B cell (primary cell): ENCODE data around the gene PLXNA3.

Experiments used
- EZH2 ChIP-seq: IDR thresholded peaks from 2 replicates; pipeline ENCODE4 v1.6.1; 2012; ENCODE audit warnings: borderline replicate concordance, low read depth, mild to moderate bottlenecking, moderate library complexity, low read length; ENCODE audit not compliant: insufficient read depth, poor library complexity, severe bottlenecking
- TF ChIP-seq, protein P1 (sequence below): fragments of 200-600 bp; IDR thresholded peaks from one replicate; pipeline ENCODE4 v1.8.0; 2022; ENCODE audit warnings: antibody characterized with exemption, mild to moderate bottlenecking

DNA sequence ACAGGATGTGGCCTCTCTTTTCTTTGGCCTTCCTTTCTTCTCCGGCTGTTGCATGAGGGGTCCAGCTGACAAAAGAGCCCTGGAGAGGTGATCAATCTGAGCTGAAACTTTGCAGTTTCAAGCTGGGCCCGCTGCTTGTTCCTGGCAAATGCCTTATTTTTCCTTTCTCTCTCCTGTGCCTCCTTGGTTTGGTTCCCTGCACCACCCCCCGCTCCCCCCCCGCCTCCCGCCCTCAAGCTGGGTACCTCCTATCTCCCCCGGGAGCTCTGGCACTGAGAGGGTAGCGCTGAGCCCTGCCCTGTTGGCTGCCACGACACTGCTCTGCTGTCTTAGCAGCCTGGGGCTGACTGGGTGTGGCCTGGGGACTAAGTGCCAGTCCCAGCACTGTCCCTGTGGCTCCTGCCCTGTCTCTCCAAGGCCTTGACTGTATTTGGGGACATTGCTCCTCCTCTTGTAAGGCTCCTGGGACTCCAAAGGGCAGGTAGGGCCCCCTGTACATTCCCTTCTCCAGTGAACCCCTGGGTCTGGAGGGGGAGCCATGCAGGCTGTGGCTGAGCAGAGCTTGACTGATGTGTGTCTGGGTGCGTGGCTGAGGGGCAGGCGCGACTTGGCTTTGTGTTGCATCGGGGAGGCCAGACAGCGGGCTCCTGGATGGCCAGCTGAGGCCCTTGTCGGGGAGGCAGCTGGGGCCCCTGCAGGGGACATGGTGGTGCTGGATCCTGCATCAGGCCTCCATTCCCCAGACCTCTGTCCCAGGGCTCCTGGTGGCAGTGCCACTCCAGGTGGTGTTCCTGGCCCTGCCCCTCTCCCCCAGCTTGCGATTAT, 1.1 kb downstream of the PLXNA3 start:
- TF ChIP-seq, protein P1, sequence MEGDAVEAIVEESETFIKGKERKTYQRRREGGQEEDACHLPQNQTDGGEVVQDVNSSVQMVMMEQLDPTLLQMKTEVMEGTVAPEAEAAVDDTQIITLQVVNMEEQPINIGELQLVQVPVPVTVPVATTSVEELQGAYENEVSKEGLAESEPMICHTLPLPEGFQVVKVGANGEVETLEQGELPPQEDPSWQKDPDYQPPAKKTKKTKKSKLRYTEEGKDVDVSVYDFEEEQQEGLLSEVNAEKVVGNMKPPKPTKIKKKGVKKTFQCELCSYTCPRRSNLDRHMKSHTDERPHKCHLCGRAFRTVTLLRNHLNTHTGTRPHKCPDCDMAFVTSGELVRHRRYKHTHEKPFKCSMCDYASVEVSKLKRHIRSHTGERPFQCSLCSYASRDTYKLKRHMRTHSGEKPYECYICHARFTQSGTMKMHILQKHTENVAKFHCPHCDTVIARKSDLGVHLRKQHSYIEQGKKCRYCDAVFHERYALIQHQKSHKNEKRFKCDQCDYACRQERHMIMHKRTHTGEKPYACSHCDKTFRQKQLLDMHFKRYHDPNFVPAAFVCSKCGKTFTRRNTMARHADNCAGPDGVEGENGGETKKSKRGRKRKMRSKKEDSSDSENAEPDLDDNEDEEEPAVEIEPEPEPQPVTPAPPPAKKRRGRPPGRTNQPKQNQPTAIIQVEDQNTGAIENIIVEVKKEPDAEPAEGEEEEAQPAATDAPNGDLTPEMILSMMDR, result no peak
- no peak for TF ChIP-seq EZH2
